Gastrocnemius medialis (tissue), 4 donors: ENCODE data around the gene MORF4L2. TPM values are rescaled to one million over a fixed set of nuclear protein-coding genes. Genes with fewer than 3 reads are reported as not detected.

Source experiments
- ATAC-seq, 2 donors: fragments of 150-250 bp; one replicate each; pipeline ENCODE4 v1.9.1; 2016
- DNase-seq, 2 donors: peaks; one replicate each; pipeline ENCODE4 v3.0.0-alpha.2; 2019
- H3K27ac ChIP-seq, 4 donors: fragments of 200-600 bp; sonication (generic); 1 replicate in 1 of 4; 2 replicates in 3 of 4; pipeline ENCODE4 v1.5.1; 2016 to 2018; ENCODE audit warnings: mild to moderate bottlenecking in 2 of 4, moderate library complexity in 1 of 4
- H3K27me3 ChIP-seq, 3 donors: fragments of 200-600 bp; sonication (generic) in 2 of 3; 1 replicate in 1 of 3; 2 replicates in 2 of 3; pipeline versions ENCODE4 v1.5.1 to v1.6.0; 2016 to 2019; ENCODE audit warnings: mild to moderate bottlenecking in 1 of 3, moderate library complexity in 1 of 3
- H3K36me3 ChIP-seq, 2 donors: fragments of 200-600 bp; sonication (generic) in 1 of 2; one replicate each; pipeline ENCODE4 v1.5.1; 2017 to 2018
- H3K4me1 ChIP-seq, 2 donors: fragments of 200-600 bp; sonication (generic) in 1 of 2; one replicate each; pipeline ENCODE4 v1.5.1; 2016 to 2017; ENCODE audit warnings: mild to moderate bottlenecking in 2 of 2
- H3K4me3 ChIP-seq, 4 donors: fragments of 200-600 bp; sonication (generic) in 3 of 4; 1 replicate in 1 of 4; 2 replicates in 3 of 4; pipeline ENCODE4 v1.5.1; 2016 to 2019; ENCODE audit warnings: mild to moderate bottlenecking in 2 of 4
- H3K9me3 ChIP-seq, 3 donors: fragments of 200-600 bp; sonication (generic) in 2 of 3; 1 replicate in 1 of 3; 2 replicates in 2 of 3; pipeline ENCODE4 v1.5.1; 2016 to 2019
- POLR2A ChIP-seq, 2 donors: fragments of 450-650 bp; IDR thresholded peaks; one replicate each; pipeline ENCODE4 v1.6.1; 2017; ENCODE audit warnings: antibody characterized with exemption in 2 of 2, mild to moderate bottlenecking in 2 of 2, moderate library complexity in 2 of 2
- in situ Hi-C, 4 donors: fragments of 200-750 bp; cut with MboI; loops; one replicate each; pipeline versions ENCODE4 v1.15.0 to v1.8.0; 2017; ENCODE audit warnings: low sequenced_read_pairs in 4 of 4
- intact Hi-C: fragments of 100-400 bp; cut with DNase I; formaldehyde crosslinking; loops from one replicate; pipeline ENCODE4 v1.15.1; 2023; ENCODE audit warnings: low total_unique reads
- total RNA-seq, 4 donors: library from RNA; depleted of rRNA; stranded (reverse); fragments of >200 nt; gene quantifications; one replicate each; pipeline versions ENCODE4 v1.1.0 to v1.2.3, GENCODE V29; 2016
- TF ChIP-seq, protein P1 (sequence below), 5 experiments: fragments of 450-650 bp in 3 of 5; fragments of 200-600 bp in 2 of 5; sonication (generic) in 2 of 5; IDR thresholded peaks in 4 of 5; conservative IDR thresholded peaks in 1 of 5; 1 replicate in 4 of 5; 2 replicates in 1 of 5; pipeline ENCODE4 v1.5.1; 2016 to 2019; ENCODE audit warnings: antibody characterized with exemption in 5 of 5, mild to moderate bottlenecking in 3 of 5, moderate library complexity in 3 of 5

MORF4L2 gene
- total RNA-seq, 4 donors from 2014 or later: 190 to 317 (median 213) TPM

DNA sequence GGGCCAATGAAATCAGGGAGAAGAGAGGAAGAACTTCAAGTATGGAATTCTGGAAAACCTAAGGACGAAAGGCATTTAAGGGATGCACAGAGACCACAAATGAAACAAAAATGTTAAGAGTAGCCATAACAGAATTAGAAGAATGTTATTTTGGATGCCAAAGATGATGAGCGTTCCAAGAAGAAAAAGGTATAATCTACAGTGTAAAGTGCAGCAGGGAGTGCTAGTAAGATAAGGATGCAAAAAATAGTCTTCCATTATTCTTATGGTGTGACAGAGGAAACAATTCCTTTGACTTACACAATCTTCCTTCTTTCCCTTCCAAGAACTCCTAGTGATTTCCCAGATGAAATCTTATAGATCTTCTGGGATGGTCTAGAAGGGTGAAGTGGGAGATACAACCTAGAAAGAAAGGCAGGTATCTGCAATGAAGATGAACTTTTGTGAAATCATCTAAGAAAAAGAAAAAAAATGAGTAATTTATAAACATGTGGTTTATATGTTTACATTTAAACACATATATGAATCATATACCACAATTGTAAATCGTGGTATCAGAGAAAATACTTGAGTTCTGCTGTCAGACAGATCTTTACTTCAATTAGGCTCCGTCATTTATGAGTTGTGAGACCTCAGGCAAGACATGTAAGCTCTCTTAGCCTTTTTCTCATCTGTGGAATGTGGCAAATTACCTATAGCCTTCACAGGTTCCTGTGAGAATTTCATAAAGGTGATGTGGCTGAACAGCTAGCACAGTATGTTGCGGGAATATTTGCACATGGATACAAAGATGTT, 8.1 kb downstream of the MORF4L2 start:
- no peak for DNase-seq
- peaks cover 0 to 28% of the 10 kb centered on the region in 2 donors for H3K36me3 ChIP-seq
- no peaks in the 10 kb centered on the region for H3K27me3 ChIP-seq
- ATAC-seq: no peak
- in situ Hi-C loops (loop anchor here in 2 of 4 donors (25.0 kb wide), 1 partner anchor 484 kb away; the partner anchor contains the start of genes FAM199X (in 2 of the 2) and SLC25A53 (in 2 of the 2)), intact Hi-C loops (no loop called here)
- no peak overlapping the region for H3K27ac ChIP-seq
- H3K4me3 ChIP-seq: no peak overlapping the region
- H3K9me3 ChIP-seq: no peaks in the 10 kb centered on the region
- H3K4me1 ChIP-seq: no peaks in the 10 kb centered on the region
- TF ChIP-seq, protein P1, sequence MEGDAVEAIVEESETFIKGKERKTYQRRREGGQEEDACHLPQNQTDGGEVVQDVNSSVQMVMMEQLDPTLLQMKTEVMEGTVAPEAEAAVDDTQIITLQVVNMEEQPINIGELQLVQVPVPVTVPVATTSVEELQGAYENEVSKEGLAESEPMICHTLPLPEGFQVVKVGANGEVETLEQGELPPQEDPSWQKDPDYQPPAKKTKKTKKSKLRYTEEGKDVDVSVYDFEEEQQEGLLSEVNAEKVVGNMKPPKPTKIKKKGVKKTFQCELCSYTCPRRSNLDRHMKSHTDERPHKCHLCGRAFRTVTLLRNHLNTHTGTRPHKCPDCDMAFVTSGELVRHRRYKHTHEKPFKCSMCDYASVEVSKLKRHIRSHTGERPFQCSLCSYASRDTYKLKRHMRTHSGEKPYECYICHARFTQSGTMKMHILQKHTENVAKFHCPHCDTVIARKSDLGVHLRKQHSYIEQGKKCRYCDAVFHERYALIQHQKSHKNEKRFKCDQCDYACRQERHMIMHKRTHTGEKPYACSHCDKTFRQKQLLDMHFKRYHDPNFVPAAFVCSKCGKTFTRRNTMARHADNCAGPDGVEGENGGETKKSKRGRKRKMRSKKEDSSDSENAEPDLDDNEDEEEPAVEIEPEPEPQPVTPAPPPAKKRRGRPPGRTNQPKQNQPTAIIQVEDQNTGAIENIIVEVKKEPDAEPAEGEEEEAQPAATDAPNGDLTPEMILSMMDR (IDR thresholded peaks at IDR 0.05 in 4 of 5, conservative IDR thresholded peaks at IDR 0.05 in 1 of 5): no peak
- no peak for TF ChIP-seq POLR2A (IDR thresholded peaks at IDR 0.05)

- no peaks in the 10 kb centered on the region for H3K4me1 ChIP-seq
- no peak for TF ChIP-seq POLR2A (IDR thresholded peaks at IDR 0.05)
- TF ChIP-seq, protein P1 (IDR thresholded peaks at IDR 0.05 in 4 of 5, conservative IDR thresholded peaks at IDR 0.05 in 1 of 5): no peak
- no peak overlapping the region for H3K4me3 ChIP-seq
- in situ Hi-C loops (loop anchor here in 2 of 4 donors (25.0 kb wide), 1 partner anchor 488 kb away; the partner anchor contains the start of genes FAM199X (in 2 of the 2) and SLC25A53 (in 2 of the 2)), intact Hi-C loops (no loop called here)
- ATAC-seq (no peak), DNase-seq (no peak)
- no peaks in the 10 kb centered on the region for H3K27me3 ChIP-seq
- peaks cover 0 to 10% of the 10 kb centered on the region in 2 donors for H3K36me3 ChIP-seq
- H3K27ac ChIP-seq: no peak overlapping the region
- no peaks in the 10 kb centered on the region for H3K9me3 ChIP-seq
These were observed 11.7 kb downstream of the MORF4L2 start for GRCh38 chrX:103674531-103675454.

DNA sequence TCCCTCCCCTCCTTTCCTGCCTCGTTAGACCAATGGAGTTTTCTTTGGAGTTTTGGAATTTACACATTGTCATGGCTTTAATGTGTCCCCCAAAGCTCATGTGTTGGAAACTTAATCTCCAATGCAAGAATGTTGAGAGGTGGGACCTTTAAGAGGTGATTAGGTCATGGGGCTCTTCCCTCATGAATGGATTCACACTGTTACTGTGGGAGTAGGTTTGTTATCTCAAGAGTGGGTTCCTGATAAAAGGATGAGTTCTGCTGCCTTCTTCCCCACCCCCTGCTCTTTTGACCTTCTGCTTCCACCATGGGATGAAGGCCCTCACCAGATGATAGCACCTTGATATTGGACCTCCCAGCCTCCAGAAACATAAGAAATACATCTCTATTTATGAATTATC, 16.8 kb downstream of the MORF4L2 start:
- DNase-seq (no peak), ATAC-seq (no peak)
- in situ Hi-C loops: no loop called here

More for the DNA sequence above, 16.8 kb downstream of the MORF4L2 start:
- Histone ChIP-seq H3K27me3 (no peaks in the 10 kb centered on the region), H3K9me3 (no peaks in the 10 kb centered on the region), H3K27ac (no peak overlapping the region), H3K4me1 (no peaks in the 10 kb centered on the region), H3K4me3 (no peak overlapping the region), H3K36me3 (no peaks in the 10 kb centered on the region)
- TF ChIP-seq, protein P1 (IDR thresholded peaks at IDR 0.05 in 4 of 5, conservative IDR thresholded peaks at IDR 0.05 in 1 of 5): no peak
- TF ChIP-seq POLR2A (IDR thresholded peaks at IDR 0.05): no peak
- intact Hi-C loops: no loop called here
